ENCODE data around the gene RIPOR3. TPM values are rescaled to one million over a fixed set of nuclear protein-coding genes. Genes with fewer than 3 reads are reported as not detected.

Gene RIPOR3
- total and polyA plus RNA-seq, 5 donors from 2014 or later: 0.69 to 1.9 (median 1.3) TPM

- no peak for DNase-seq
- H3K9me3 ChIP-seq (ENCODE audit: control insufficient read depth in 2 of 2, low read length in 2 of 2): no peaks in the 10 kb centered on the region
- Mint-ChIP-seq H3K4me1 (no peaks in the 10 kb centered on the region), H3K27ac (peak overlapping the region in 1 of 3 donors; percentile 21), H3K9me3 (no peaks in the 10 kb centered on the region), H3K27me3 (peaks cover 32% of the 10 kb centered on the region), H3K36me3 (no peaks in the 10 kb centered on the region), H3K4me3 (no peak overlapping the region)
- no peak overlapping the region for H3K4me3 ChIP-seq (ENCODE audit: low read depth, low read length)
- no peak overlapping the region for H3K27ac ChIP-seq (ENCODE audit: insufficient read depth, low read length, poor library complexity, severe bottlenecking)
- no peaks in the 10 kb centered on the region for H3K36me3 ChIP-seq (ENCODE audit: control insufficient read depth, insufficient read depth, low read length)
- H3K27me3 ChIP-seq (ENCODE audit: control insufficient read depth, insufficient read depth, low read length): peaks cover 4% of the 10 kb centered on the region
- no peak for ATAC-seq (ENCODE audit: low read depth in 2 of 2)
- H3K4me1 ChIP-seq (ENCODE audit: control insufficient read depth, insufficient read depth, low read length, poor library complexity, severe bottlenecking): no peaks in the 10 kb centered on the region
Observed at GRCh38 chr20:50713657-50714101, 22.3 kb upstream of the RIPOR3 start.

GRCh38 chr20:50712771-50713656 lies 21.7 kb upstream of the RIPOR3 start:
- H3K27me3 ChIP-seq (ENCODE audit: control insufficient read depth, insufficient read depth, low read length): peaks cover 4% of the 10 kb centered on the region
- Mint-ChIP-seq H3K9me3 (no peaks in the 10 kb centered on the region), H3K27me3 (peaks cover 25% of the 10 kb centered on the region), H3K27ac (peak overlapping the region in 1 of 3 donors; percentile 21), H3K36me3 (no peaks in the 10 kb centered on the region), H3K4me1 (no peaks in the 10 kb centered on the region), H3K4me3 (no peak overlapping the region)
- H3K27ac ChIP-seq (ENCODE audit: insufficient read depth, low read length, poor library complexity, severe bottlenecking): no peak overlapping the region
- no peaks in the 10 kb centered on the region for H3K9me3 ChIP-seq (ENCODE audit: control insufficient read depth in 2 of 2, low read length in 2 of 2)
- no peaks in the 10 kb centered on the region for H3K36me3 ChIP-seq (ENCODE audit: control insufficient read depth, insufficient read depth, low read length)
- no peaks in the 10 kb centered on the region for H3K4me1 ChIP-seq (ENCODE audit: control insufficient read depth, insufficient read depth, low read length, poor library complexity, severe bottlenecking)
- H3K4me3 ChIP-seq (ENCODE audit: low read depth, low read length): no peak overlapping the region
- ATAC-seq (ENCODE audit: low read depth in 2 of 2): no peak
- no peak for DNase-seq

GRCh38 chr20:50711113-50711825 lies 19.9 kb upstream of the RIPOR3 start:
- Histone ChIP-seq H3K27ac (ENCODE audit: insufficient read depth, low read length, poor library complexity, severe bottlenecking) (no peak overlapping the region), H3K4me3 (ENCODE audit: low read depth, low read length) (no peak overlapping the region), H3K9me3 (ENCODE audit: control insufficient read depth in 2 of 2, low read length in 2 of 2) (no peaks in the 10 kb centered on the region), H3K4me1 (ENCODE audit: control insufficient read depth, insufficient read depth, low read length, poor library complexity, severe bottlenecking) (no peaks in the 10 kb centered on the region), H3K36me3 (ENCODE audit: control insufficient read depth, insufficient read depth, low read length) (no peaks in the 10 kb centered on the region), H3K27me3 (ENCODE audit: control insufficient read depth, insufficient read depth, low read length) (peaks cover 4% of the 10 kb centered on the region)
- no peak for ATAC-seq (ENCODE audit: low read depth in 2 of 2)
- no peaks in the 10 kb centered on the region for H3K9me3 Mint-ChIP-seq
- no peaks in the 10 kb centered on the region for H3K36me3 Mint-ChIP-seq
- no peaks in the 10 kb centered on the region for H3K4me1 Mint-ChIP-seq
- DNase-seq: no peak
- no peak overlapping the region for H3K27ac Mint-ChIP-seq
- H3K4me3 Mint-ChIP-seq: no peak overlapping the region
- peaks cover 33% of the 10 kb centered on the region for H3K27me3 Mint-ChIP-seq

GRCh38 chr20:50710492-50711063 lies 19.2 kb upstream of the RIPOR3 start:
- no peak overlapping the region for H3K4me3 ChIP-seq (ENCODE audit: low read depth, low read length)
- H3K9me3 Mint-ChIP-seq: no peaks in the 10 kb centered on the region
- H3K4me1 Mint-ChIP-seq: no peaks in the 10 kb centered on the region

GRCh38 chr20:50709636-50709973 lies 18.3 kb upstream of the RIPOR3 start:
- Histone ChIP-seq H3K27me3 (ENCODE audit: control insufficient read depth, insufficient read depth, low read length) (peaks cover 4% of the 10 kb centered on the region), H3K36me3 (ENCODE audit: control insufficient read depth, insufficient read depth, low read length) (no peaks in the 10 kb centered on the region), H3K4me1 (ENCODE audit: control insufficient read depth, insufficient read depth, low read length, poor library complexity, severe bottlenecking) (no peaks in the 10 kb centered on the region), H3K9me3 (ENCODE audit: control insufficient read depth in 2 of 2, low read length in 2 of 2) (no peaks in the 10 kb centered on the region), H3K27ac (ENCODE audit: insufficient read depth, low read length, poor library complexity, severe bottlenecking) (no peak overlapping the region), H3K4me3 (ENCODE audit: low read depth, low read length) (no peak overlapping the region)
- Mint-ChIP-seq H3K9me3 (no peaks in the 10 kb centered on the region), H3K27ac (no peak overlapping the region), H3K4me1 (no peaks in the 10 kb centered on the region), H3K36me3 (no peaks in the 10 kb centered on the region), H3K27me3 (peaks cover 33% of the 10 kb centered on the region), H3K4me3 (no peak overlapping the region)
- ATAC-seq (ENCODE audit: low read depth in 2 of 2) (no peak), DNase-seq (no peak)

More at GRCh38 chr20:50710492-50711063, 19.2 kb upstream of the RIPOR3 start:
- Histone ChIP-seq H3K4me1 (ENCODE audit: control insufficient read depth, insufficient read depth, low read length, poor library complexity, severe bottlenecking) (no peaks in the 10 kb centered on the region), H3K9me3 (ENCODE audit: control insufficient read depth in 2 of 2, low read length in 2 of 2) (no peaks in the 10 kb centered on the region), H3K27me3 (ENCODE audit: control insufficient read depth, insufficient read depth, low read length) (peaks cover 4% of the 10 kb centered on the region), H3K27ac (ENCODE audit: insufficient read depth, low read length, poor library complexity, severe bottlenecking) (no peak overlapping the region), H3K36me3 (ENCODE audit: control insufficient read depth, insufficient read depth, low read length) (no peaks in the 10 kb centered on the region)
- no peak overlapping the region for H3K4me3 Mint-ChIP-seq
- no peaks in the 10 kb centered on the region for H3K36me3 Mint-ChIP-seq
- ATAC-seq (ENCODE audit: low read depth in 2 of 2): no peak
- DNase-seq: no peak
- peaks cover 33% of the 10 kb centered on the region for H3K27me3 Mint-ChIP-seq
- H3K27ac Mint-ChIP-seq: no peak overlapping the region

- no peaks in the 10 kb centered on the region for H3K9me3 Mint-ChIP-seq
Observed at GRCh38 chr20:50708845-50709635, 17.7 kb upstream of the RIPOR3 start.

GRCh38 chr20:50704971-50705370 lies 13.6 kb upstream of the RIPOR3 start:
- Mint-ChIP-seq H3K9me3 (no peaks in the 10 kb centered on the region), H3K4me3 (no peak overlapping the region), H3K36me3 (no peaks in the 10 kb centered on the region), H3K27me3 (peaks cover 13% of the 10 kb centered on the region), H3K4me1 (no peaks in the 10 kb centered on the region), H3K27ac (no peak overlapping the region)
- Histone ChIP-seq H3K36me3 (ENCODE audit: control insufficient read depth, insufficient read depth, low read length) (no peaks in the 10 kb centered on the region), H3K27ac (ENCODE audit: insufficient read depth, low read length, poor library complexity, severe bottlenecking) (no peak overlapping the region), H3K4me3 (ENCODE audit: low read depth, low read length) (no peak overlapping the region), H3K4me1 (ENCODE audit: control insufficient read depth, insufficient read depth, low read length, poor library complexity, severe bottlenecking) (no peaks in the 10 kb centered on the region), H3K9me3 (ENCODE audit: control insufficient read depth in 2 of 2, low read length in 2 of 2) (no peaks in the 10 kb centered on the region), H3K27me3 (ENCODE audit: control insufficient read depth, insufficient read depth, low read length) (no peaks in the 10 kb centered on the region)
- ATAC-seq (ENCODE audit: low read depth in 2 of 2) (no peak), DNase-seq (no peak)

More at GRCh38 chr20:50708845-50709635, 17.7 kb upstream of the RIPOR3 start:
- Histone ChIP-seq H3K4me1 (ENCODE audit: control insufficient read depth, insufficient read depth, low read length, poor library complexity, severe bottlenecking) (no peaks in the 10 kb centered on the region), H3K27ac (ENCODE audit: insufficient read depth, low read length, poor library complexity, severe bottlenecking) (no peak overlapping the region), H3K36me3 (ENCODE audit: control insufficient read depth, insufficient read depth, low read length) (no peaks in the 10 kb centered on the region), H3K27me3 (ENCODE audit: control insufficient read depth, insufficient read depth, low read length) (peaks cover 4% of the 10 kb centered on the region), H3K4me3 (ENCODE audit: low read depth, low read length) (no peak overlapping the region), H3K9me3 (ENCODE audit: control insufficient read depth in 2 of 2, low read length in 2 of 2) (no peaks in the 10 kb centered on the region)
- Mint-ChIP-seq H3K36me3 (no peaks in the 10 kb centered on the region), H3K27ac (no peak overlapping the region), H3K4me1 (no peaks in the 10 kb centered on the region), H3K4me3 (no peak overlapping the region), H3K27me3 (peaks cover 33% of the 10 kb centered on the region)
- DNase-seq (no peak), ATAC-seq (ENCODE audit: low read depth in 2 of 2) (no peak)
